ENCODE measurements around the gene DGKH.

DNA sequence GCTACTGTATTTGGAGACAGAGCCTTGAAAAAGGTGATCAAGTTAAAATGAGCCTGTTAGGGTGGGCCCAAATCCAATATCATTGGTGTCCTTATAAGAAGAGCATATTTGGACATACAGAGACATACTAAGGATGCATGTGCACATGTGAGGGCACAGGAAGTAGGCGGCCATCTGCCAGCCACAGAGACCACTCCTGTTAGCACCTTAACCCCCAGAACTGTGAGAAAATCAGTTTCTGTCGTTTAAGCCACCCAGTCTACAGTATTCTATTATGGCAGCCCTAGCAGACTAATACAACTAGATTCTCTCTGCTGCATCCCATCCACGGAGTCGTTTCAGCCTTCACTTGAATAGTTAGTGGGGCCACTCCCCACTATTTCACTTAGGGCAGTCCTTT, 39.4 kb upstream of the DGKH start:
- TF ChIP-seq, protein P1, sequence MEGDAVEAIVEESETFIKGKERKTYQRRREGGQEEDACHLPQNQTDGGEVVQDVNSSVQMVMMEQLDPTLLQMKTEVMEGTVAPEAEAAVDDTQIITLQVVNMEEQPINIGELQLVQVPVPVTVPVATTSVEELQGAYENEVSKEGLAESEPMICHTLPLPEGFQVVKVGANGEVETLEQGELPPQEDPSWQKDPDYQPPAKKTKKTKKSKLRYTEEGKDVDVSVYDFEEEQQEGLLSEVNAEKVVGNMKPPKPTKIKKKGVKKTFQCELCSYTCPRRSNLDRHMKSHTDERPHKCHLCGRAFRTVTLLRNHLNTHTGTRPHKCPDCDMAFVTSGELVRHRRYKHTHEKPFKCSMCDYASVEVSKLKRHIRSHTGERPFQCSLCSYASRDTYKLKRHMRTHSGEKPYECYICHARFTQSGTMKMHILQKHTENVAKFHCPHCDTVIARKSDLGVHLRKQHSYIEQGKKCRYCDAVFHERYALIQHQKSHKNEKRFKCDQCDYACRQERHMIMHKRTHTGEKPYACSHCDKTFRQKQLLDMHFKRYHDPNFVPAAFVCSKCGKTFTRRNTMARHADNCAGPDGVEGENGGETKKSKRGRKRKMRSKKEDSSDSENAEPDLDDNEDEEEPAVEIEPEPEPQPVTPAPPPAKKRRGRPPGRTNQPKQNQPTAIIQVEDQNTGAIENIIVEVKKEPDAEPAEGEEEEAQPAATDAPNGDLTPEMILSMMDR (IDR thresholded peaks at IDR 0.05; ENCODE audit: low read depth, low read length) = no peak
- no peak for TF ChIP-seq EZH2phosphoT487 (IDR thresholded peaks at IDR 0.05; ENCODE audit: low read depth)
